Kidney (tissue), 14 donors: ENCODE data around the gene SLC35F1. TPM values are rescaled to one million over a fixed set of nuclear protein-coding genes. Genes with fewer than 3 reads are reported as not detected.

Experiments used
- DNase-seq, 5 donors: peaks; one replicate each; pipeline ENCODE4 v3.0.0-alpha.2; 2013 to 2020
- FAIRE-seq: peaks from 2 replicates; lab custom pipeline; 2012; peaks lifted over from hg19 to GRCh38; lab: Jason Lieb, UNC
- H3K27ac ChIP-seq, 2 donors: one replicate each; pipeline ENCODE4 v1.7.0; 2013; ENCODE audit warnings: low read depth in 2 of 2, low read length in 2 of 2, inconsistent platforms in 1 of 2
- H3K27me3 ChIP-seq: one replicate; pipeline ENCODE4 v1.7.1; 2013; ENCODE audit warnings: low read length, inconsistent platforms; ENCODE audit not compliant: control insufficient read depth, insufficient read depth
- H3K36me3 ChIP-seq, 3 donors: one replicate each; pipeline versions ENCODE4 v1.7.0 to v1.7.1; 2013; ENCODE audit warnings: low read length in 3 of 3, control low read depth in 1 of 3, inconsistent platforms in 1 of 3; ENCODE audit not compliant: insufficient read depth in 3 of 3, control insufficient read depth in 2 of 3
- H3K4me1 ChIP-seq, 3 donors: one replicate each; pipeline versions ENCODE4 v1.7.0 to v1.7.1; 2013; ENCODE audit warnings: low read length in 3 of 3, inconsistent platforms in 1 of 3, low read depth in 1 of 3; ENCODE audit not compliant: control insufficient read depth in 2 of 3, insufficient read depth in 2 of 3
- H3K4me3 ChIP-seq, 3 donors: one replicate each; pipeline versions ENCODE4 v1.7.0 to v1.8.1; 2013; ENCODE audit warnings: low read length in 3 of 3, control low read depth in 1 of 3, inconsistent platforms in 1 of 3
- H3K9ac ChIP-seq, 3 donors: one replicate each; pipeline versions ENCODE4 v1.7.0 to v1.7.1; 2013; ENCODE audit warnings: low read length in 3 of 3, control low read depth in 1 of 3, inconsistent platforms in 1 of 3
- H3K9me3 ChIP-seq, 3 donors: one replicate each; pipeline versions ENCODE4 v1.7.0 to v1.7.1; 2013; ENCODE audit warnings: low read length in 3 of 3, control low read depth in 1 of 3, inconsistent platforms in 1 of 3; ENCODE audit not compliant: control insufficient read depth in 2 of 3, insufficient read depth in 1 of 3
- intact Hi-C: fragments of 100-400 bp; cut with DNase I; formaldehyde crosslinking; loops from one replicate; pipeline ENCODE4 v1.11.1; 2022
- polyA plus RNA-seq: library from polyadenylated mRNA; stranded (reverse); fragments of 350-450 nt; fragmentation: Illumina TruSeq; extraction: RNeasy Lipid Tissue Mini Kit (QIAGEN cat#74804); gene quantifications from one replicate; pipeline ENCODE4 v1.2.3, GENCODE V29; 2014; ENCODE audit warnings: low read depth, low replicate concordance; ENCODE audit not compliant: insufficient read depth
- total RNA-seq: library from RNA; stranded (reverse); fragmentation: NEBNext Ultra II Directional; extraction: Animal tissue kit (Norgen Biotek cat#: 25700); gene quantifications from one replicate; pipeline ENCODE4 v1.2.1, GENCODE V29; 2021
- TF ChIP-seq, protein P1 (sequence below): IDR thresholded peaks from 3 replicates; pipeline ENCODE4 v1.5.1; 2012; ENCODE audit warnings: mild to moderate bottlenecking, moderate library complexity, borderline replicate concordance; ENCODE audit not compliant: insufficient read depth; ENCODE audit errors: extremely low read depth
- donor health status: control.
- donor health status: control.
- donor health status: control.
- donor health status: control.
- donor health status: control.
- donor health status: DM: yes; HTN: yes; CAD: no.
- donor health status: Normal renal cell carcinoma (clear cell type).

SLC35F1 gene
- total and polyA plus RNA-seq, 2 donors from 2014 or later = 0.28 to 0.63 TPM

DNA sequence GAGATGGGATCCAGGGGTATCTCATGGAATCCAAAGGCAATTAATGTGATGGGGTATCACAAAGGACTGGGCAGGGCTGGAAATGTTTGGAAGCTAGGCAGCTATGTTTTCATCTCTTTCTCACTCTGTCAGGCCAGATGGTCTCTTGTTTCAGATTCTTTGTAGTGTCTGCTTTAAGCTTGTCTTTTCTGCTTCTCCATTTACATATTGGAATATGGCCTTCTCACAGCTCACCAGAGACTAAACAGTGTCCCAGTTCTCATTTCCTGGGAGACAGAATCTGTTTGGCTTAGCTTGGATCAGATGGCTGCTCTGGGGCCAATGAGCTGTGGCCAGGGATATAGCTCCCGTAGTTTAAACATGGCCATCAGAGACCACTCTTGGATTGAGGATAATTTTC lies 78.9 kb downstream of the SLC35F1 start:
- FAIRE-seq (no peak), DNase-seq (no peak)
- intact Hi-C loops = no loop called here
- no peak overlapping the region for H3K4me3 ChIP-seq
- H3K27ac ChIP-seq = no peak overlapping the region
- no peaks in the 10 kb centered on the region for H3K9me3 ChIP-seq
- no peak overlapping the region for H3K9ac ChIP-seq
- no peaks in the 10 kb centered on the region for H3K4me1 ChIP-seq
- no peaks in the 10 kb centered on the region for H3K27me3 ChIP-seq
- no peaks in the 10 kb centered on the region for H3K36me3 ChIP-seq
- TF ChIP-seq, protein P1, sequence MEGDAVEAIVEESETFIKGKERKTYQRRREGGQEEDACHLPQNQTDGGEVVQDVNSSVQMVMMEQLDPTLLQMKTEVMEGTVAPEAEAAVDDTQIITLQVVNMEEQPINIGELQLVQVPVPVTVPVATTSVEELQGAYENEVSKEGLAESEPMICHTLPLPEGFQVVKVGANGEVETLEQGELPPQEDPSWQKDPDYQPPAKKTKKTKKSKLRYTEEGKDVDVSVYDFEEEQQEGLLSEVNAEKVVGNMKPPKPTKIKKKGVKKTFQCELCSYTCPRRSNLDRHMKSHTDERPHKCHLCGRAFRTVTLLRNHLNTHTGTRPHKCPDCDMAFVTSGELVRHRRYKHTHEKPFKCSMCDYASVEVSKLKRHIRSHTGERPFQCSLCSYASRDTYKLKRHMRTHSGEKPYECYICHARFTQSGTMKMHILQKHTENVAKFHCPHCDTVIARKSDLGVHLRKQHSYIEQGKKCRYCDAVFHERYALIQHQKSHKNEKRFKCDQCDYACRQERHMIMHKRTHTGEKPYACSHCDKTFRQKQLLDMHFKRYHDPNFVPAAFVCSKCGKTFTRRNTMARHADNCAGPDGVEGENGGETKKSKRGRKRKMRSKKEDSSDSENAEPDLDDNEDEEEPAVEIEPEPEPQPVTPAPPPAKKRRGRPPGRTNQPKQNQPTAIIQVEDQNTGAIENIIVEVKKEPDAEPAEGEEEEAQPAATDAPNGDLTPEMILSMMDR = no peak

GRCh38 chr6:117986396-117986795 lies 79.3 kb downstream of the SLC35F1 start:
- Histone ChIP-seq H3K9ac (no peak overlapping the region), H3K9me3 (no peaks in the 10 kb centered on the region), H3K27ac (no peak overlapping the region), H3K27me3 (no peaks in the 10 kb centered on the region), H3K4me3 (no peak overlapping the region), H3K36me3 (no peaks in the 10 kb centered on the region), H3K4me1 (no peaks in the 10 kb centered on the region)
- TF ChIP-seq, protein P1 = no peak
- intact Hi-C loops = no loop called here
- no peak for FAIRE-seq
- no peak for DNase-seq

- FAIRE-seq (no peak), DNase-seq (no peak)
- Histone ChIP-seq H3K4me3 (no peak overlapping the region), H3K4me1 (no peaks in the 10 kb centered on the region), H3K9me3 (no peaks in the 10 kb centered on the region), H3K27ac (no peak overlapping the region), H3K27me3 (no peaks in the 10 kb centered on the region), H3K36me3 (no peaks in the 10 kb centered on the region), H3K9ac (no peak overlapping the region)
- TF ChIP-seq, protein P1 = no peak
- intact Hi-C loops = no loop called here
Observed at GRCh38 chr6:117989086-117989485, 82.0 kb downstream of the SLC35F1 start.

DNA sequence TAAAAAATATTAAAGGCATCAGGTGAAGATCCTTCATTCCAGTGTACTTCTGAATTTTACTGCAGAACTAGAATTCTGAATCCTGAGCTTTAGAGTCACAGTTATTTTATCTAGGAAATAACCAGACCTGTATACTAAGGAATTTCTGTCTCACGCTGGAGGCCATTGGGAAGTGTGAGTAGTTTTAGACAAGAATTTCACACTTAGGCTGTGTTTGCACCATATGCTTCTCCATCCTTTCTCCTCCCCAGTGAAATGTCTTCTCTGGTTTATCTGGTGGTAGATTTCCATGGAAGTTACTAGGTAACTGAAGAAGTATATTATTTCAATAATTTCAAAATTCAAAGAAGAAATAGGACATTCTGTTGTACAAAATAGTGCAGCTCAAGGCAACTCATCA lies 83.1 kb downstream of the SLC35F1 start:
- intact Hi-C loops = no loop called here
- DNase-seq (no peak), FAIRE-seq (no peak)
- Histone ChIP-seq H3K9me3 (no peaks in the 10 kb centered on the region), H3K4me3 (no peak overlapping the region), H3K36me3 (no peaks in the 10 kb centered on the region), H3K27me3 (no peaks in the 10 kb centered on the region), H3K4me1 (no peaks in the 10 kb centered on the region), H3K9ac (no peak overlapping the region), H3K27ac (no peak overlapping the region)
- TF ChIP-seq, protein P1 = no peak
